ENCODE measurements around the gene OGFOD2. TPM values are rescaled to one million over a fixed set of nuclear protein-coding genes. Genes with fewer than 3 reads are reported as not detected.
"Not testable (repeated sequence)": the region's sequence is repeated elsewhere in the genome, so short reads cannot be mapped to it uniquely, and the experiment has no call there.

OGFOD2 gene
- total RNA-seq, 1 donor from 2014 or later: 19.5 TPM

DNA sequence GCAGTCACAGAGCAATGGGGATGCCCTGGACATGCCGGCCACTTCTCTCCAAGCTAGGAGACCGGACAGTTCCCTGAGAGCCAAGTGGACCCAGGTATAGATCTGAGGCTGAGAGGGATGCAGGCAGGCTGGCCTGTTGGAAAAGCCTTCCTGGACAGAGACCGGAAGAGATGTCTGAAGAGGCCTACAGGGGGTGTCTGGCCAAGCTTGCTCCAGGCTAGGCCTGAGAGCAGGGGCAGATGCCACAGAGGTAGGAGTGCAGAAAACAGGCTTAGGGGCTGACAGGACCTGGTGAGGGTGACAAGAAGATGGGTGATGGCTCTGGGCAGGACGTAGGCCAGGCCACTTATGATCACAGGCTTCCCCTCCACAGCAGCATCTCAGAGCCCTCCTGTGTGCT is 35.6 kb downstream of the OGFOD2 start:
- no peak for DNase-seq
- no peaks in the 10 kb centered on the region for H3K9me3 ChIP-seq
- peaks cover 61% of the 10 kb centered on the region for H3K36me3 ChIP-seq
- no peak for ATAC-seq
- TF ChIP-seq, protein P1, sequence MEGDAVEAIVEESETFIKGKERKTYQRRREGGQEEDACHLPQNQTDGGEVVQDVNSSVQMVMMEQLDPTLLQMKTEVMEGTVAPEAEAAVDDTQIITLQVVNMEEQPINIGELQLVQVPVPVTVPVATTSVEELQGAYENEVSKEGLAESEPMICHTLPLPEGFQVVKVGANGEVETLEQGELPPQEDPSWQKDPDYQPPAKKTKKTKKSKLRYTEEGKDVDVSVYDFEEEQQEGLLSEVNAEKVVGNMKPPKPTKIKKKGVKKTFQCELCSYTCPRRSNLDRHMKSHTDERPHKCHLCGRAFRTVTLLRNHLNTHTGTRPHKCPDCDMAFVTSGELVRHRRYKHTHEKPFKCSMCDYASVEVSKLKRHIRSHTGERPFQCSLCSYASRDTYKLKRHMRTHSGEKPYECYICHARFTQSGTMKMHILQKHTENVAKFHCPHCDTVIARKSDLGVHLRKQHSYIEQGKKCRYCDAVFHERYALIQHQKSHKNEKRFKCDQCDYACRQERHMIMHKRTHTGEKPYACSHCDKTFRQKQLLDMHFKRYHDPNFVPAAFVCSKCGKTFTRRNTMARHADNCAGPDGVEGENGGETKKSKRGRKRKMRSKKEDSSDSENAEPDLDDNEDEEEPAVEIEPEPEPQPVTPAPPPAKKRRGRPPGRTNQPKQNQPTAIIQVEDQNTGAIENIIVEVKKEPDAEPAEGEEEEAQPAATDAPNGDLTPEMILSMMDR (IDR thresholded peaks at IDR 0.05): no peak
- no peak overlapping the region for H3K27ac ChIP-seq
- intact Hi-C loops (cut with DNase I): no loop called here
- no peak overlapping the region for H3K4me3 ChIP-seq
- H3K27me3 ChIP-seq (ENCODE audit: low read depth): no peaks in the 10 kb centered on the region
- no peaks in the 10 kb centered on the region for H3K4me1 ChIP-seq

DNA sequence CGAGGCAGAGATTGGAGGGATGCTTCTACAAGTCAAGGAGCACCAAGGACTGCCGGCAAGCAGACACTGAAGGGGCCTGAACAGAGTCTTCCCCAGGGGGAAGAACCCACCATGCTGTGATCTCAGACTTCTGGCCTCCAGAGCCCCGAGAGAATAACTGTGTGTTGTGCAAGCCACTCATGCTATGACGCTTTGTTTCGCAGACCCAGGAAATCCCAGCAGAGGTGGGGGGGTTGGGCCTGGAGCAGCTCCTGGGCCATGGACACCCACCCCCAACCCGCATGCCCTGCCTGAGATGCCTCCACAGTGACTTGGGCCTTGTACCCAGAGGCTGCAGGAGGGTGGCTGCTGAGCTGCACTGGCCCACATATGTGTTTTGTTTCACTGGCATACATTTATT is 36.7 kb downstream of the OGFOD2 start:
- TF ChIP-seq, protein P1 (IDR thresholded peaks at IDR 0.05): no peak
- Histone ChIP-seq H3K27ac (no peak overlapping the region), H3K9me3 (no peaks in the 10 kb centered on the region), H3K36me3 (peaks cover 58% of the 10 kb centered on the region), H3K4me1 (no peaks in the 10 kb centered on the region), H3K27me3 (ENCODE audit: low read depth) (no peaks in the 10 kb centered on the region), H3K4me3 (no peak overlapping the region)
- DNase-seq (no peak), ATAC-seq (no peak)
- intact Hi-C loops (cut with DNase I): no loop called here

DNA sequence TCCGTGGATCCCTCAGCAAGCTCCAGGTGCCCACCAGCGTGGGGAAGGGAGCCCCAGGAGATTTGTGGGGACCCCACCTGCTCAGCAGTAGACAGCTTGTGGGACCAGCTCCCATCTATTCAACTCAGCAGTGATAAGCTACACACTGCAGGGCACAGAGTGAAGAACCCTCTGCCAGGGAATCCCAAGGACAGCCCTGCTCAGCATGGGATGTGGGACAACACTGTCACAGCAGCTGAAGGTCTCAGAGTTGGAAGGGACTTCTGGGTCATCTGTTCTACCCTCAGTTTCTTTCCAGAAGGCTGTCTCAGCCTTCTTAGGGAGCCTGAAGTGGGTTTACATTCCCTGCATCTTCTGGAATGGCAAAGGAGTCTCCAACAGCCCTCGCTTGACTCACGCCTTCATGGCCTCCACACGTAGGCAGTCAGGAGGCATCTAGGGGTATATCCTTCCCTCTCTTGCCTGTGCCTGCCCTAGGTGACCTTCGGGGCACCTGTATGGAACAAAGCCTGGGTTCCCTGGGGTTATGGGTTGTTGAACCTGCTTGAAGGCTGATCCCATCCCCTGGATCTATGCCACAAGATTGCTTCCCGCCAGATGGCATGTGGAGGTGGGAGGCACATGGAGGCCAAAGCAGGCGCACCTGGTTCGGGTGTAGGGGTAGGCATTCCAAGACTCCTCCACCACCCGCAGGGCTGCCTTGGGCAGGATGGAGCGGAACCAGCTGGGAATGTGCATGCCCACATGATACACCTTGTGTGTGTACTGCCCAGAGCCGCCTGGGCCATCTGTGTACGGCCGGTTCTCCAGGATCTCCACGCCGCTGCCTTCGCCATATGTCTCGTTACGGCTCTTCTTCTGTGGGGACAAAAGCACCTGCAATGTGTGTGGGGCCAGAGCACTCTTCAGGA is 38.4 kb downstream of the OGFOD2 start:
- Histone ChIP-seq H3K9me3 (no peaks in the 10 kb centered on the region), H3K4me1 (no peaks in the 10 kb centered on the region), H3K27ac (no peak overlapping the region), H3K36me3 (peaks cover 47% of the 10 kb centered on the region), H3K27me3 (ENCODE audit: low read depth) (no peaks in the 10 kb centered on the region), H3K4me3 (no peak overlapping the region)
- DNase-seq (no peak), ATAC-seq (peak in 1 of 2 donors; percentile 14)
- TF ChIP-seq, protein P1 (IDR thresholded peaks at IDR 0.05): no peak
- intact Hi-C loops (cut with DNase I): no loop called here

DNA sequence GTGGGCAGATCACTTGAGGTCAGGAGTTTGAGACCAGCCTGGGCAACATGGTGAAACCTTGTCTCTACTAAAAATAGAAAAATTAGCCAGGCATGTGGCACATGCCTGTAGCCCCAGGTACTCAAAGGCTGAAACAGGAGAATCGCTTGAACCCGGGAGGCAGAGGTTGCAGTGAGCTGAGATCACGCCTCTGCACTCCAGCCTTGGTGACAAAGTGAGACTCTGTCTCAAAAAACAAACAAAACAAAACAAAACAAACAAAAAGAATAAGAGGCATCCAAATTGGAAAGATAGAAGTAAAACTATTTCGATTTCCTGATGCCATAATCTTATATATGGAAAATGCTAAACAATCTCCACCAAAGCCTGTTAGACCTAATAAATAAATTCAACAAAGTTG is 39.4 kb downstream of the OGFOD2 start:
- H3K4me1 ChIP-seq; H3K27ac ChIP-seq; DNase-seq; H3K9me3 ChIP-seq; intact Hi-C loops (cut with DNase I); H3K27me3 ChIP-seq (ENCODE audit: low read depth); ATAC-seq; H3K4me3 ChIP-seq: not testable (repeated sequence)
- H3K36me3 ChIP-seq: peaks cover 36% of the 10 kb centered on the region

DNA sequence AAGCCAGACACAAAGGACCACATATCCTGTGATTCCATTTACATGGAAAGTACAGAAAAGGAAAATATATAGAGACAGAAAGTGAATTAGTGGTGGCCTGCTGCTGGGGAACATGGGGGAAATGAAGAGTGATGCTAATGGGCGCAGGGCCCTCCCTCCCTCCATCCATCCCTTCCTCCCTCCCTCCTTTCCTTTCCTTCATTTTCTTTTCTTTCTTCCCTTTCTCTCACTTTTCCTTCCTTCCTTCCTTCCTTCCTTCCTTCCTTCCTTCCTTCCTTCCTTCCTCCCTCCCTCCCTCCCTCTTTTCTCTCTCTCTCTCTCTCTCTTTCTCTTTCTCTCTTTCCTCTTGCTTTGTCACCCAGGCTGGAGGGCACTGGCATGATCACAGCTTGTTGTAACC is 42.7 kb downstream of the OGFOD2 start:
- intact Hi-C loops (cut with DNase I): no loop called here
- Histone ChIP-seq H3K4me1 (peaks cover 11% of the 10 kb centered on the region), H3K36me3 (peaks cover 9% of the 10 kb centered on the region), H3K27ac (no peak overlapping the region), H3K27me3 (ENCODE audit: low read depth) (no peaks in the 10 kb centered on the region), H3K4me3 (no peak overlapping the region), H3K9me3 (no peaks in the 10 kb centered on the region)
- no peak for DNase-seq
- TF ChIP-seq, protein P1 (IDR thresholded peaks at IDR 0.05): no peak
- ATAC-seq: no peak

DNA sequence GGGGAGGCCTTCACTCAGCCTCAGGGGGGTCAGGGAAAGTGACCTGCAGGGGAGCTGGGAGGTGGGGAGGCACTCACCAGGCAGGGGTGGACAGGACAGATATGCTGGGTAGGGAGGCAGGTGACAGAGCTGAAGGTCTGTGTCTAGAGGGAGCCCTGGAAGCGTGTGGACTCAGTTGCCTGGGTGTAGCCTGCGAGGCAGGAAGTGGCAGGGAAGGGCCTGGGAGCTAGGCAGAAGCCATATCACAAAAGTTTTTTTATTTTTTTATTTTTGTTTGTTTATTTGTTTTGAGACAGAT is 44.7 kb downstream of the OGFOD2 start:
- Histone ChIP-seq H3K27me3 (ENCODE audit: low read depth) (no peaks in the 10 kb centered on the region), H3K4me3 (no peak overlapping the region), H3K36me3 (no peaks in the 10 kb centered on the region), H3K27ac (peak overlapping the region; percentile 13), H3K9me3 (no peaks in the 10 kb centered on the region), H3K4me1 (peaks cover 11% of the 10 kb centered on the region)
- TF ChIP-seq, protein P1 (IDR thresholded peaks at IDR 0.05): no peak
- peak; percentile 34 for DNase-seq
- ATAC-seq: peak; percentile 10 to 14
- intact Hi-C loops (cut with DNase I): no loop called here
